Stimulated activated naive CD4-positive, alpha-beta T cell (primary cell): ENCODE data around the gene FMNL2.
"Not testable (repeated sequence)": the region's sequence is repeated elsewhere in the genome, so short reads cannot be mapped to it uniquely, and the experiment has no call there.

Source experiments
- DNase-seq, 6 experiments: peaks; one replicate each; lab custom pipeline; 2025; lab: John Stamatoyannopoulos, UW

FMNL2 gene

GRCh38 chr2:152335016-152335725, at the start of gene FMNL2:
FMNL2 (plus strand) TSS chr2:152335174.
- peak in 4 of 6 experiments; percentile 13 to 44 (median 15) for DNase-seq

- DNase-seq, result no peak
Observed at GRCh38 chr2:152292991-152293390, 42.0 kb upstream of the FMNL2 start.

- no peak for DNase-seq
Observed at GRCh38 chr2:152297715-152298114, 37.3 kb upstream of the FMNL2 start.

- no peak for DNase-seq
Observed at GRCh38 chr2:152298754-152299153, 36.2 kb upstream of the FMNL2 start.

GRCh38 chr2:152301131-152301530, 33.8 kb upstream of the FMNL2 start:
- no peak for DNase-seq

- DNase-seq, result no peak
Observed at GRCh38 chr2:152303951-152304350, 31.0 kb upstream of the FMNL2 start.

GRCh38 chr2:152304836-152305235, 30.1 kb upstream of the FMNL2 start:
- DNase-seq, result no peak

GRCh38 chr2:152307863-152308262, 27.1 kb upstream of the FMNL2 start:
- no peak for DNase-seq

GRCh38 chr2:152309352-152310214, 25.4 kb upstream of the FMNL2 start:
- DNase-seq, result no peak

GRCh38 chr2:152319822-152320570, 15.0 kb upstream of the FMNL2 start:
- DNase-seq, result no peak

- no peak for DNase-seq
Observed at GRCh38 chr2:152320814-152321213, 14.2 kb upstream of the FMNL2 start.

GRCh38 chr2:152322222-152322621, 12.8 kb upstream of the FMNL2 start:
- no peak for DNase-seq

GRCh38 chr2:152325126-152325525, 9.8 kb upstream of the FMNL2 start:
- DNase-seq, result not testable (repeated sequence)

GRCh38 chr2:152326710-152327109, 8.3 kb upstream of the FMNL2 start:
- no peak for DNase-seq

GRCh38 chr2:152328013-152328412, 7.0 kb upstream of the FMNL2 start:
- DNase-seq, result no peak

- no peak for DNase-seq
Observed at GRCh38 chr2:152330235-152330866, 4.6 kb upstream of the FMNL2 start.

GRCh38 chr2:152334701-152335015, 316 bp upstream of the FMNL2 start:
- no peak for DNase-seq

GRCh38 chr2:152335726-152336118, 748 bp downstream of the FMNL2 start:
- no peak for DNase-seq

GRCh38 chr2:152336119-152336853, 1.3 kb downstream of the FMNL2 start:
- peak in 1 of 6 experiments; percentile 6 for DNase-seq

GRCh38 chr2:152336854-152337510, 2.0 kb downstream of the FMNL2 start:
- no peak for DNase-seq

GRCh38 chr2:152337511-152337903, 2.5 kb downstream of the FMNL2 start:
- no peak for DNase-seq
